Stimulated activated CD4-positive, alpha-beta T cell treated with anti-CD3 and anti-CD28 coated beads, Interleukin-15, amount 100 ng/mL, for 24 hours (primary cell): ENCODE data around the gene PAK1.
"Not testable (repeated sequence)": the region's sequence is repeated elsewhere in the genome, so short reads cannot be mapped to it uniquely, and the experiment has no call there.

Experiments
- DNase-seq: peaks from one replicate; pipeline ENCODE4 v3.0.0-alpha.2; 2020

PAK1 gene

DNA sequence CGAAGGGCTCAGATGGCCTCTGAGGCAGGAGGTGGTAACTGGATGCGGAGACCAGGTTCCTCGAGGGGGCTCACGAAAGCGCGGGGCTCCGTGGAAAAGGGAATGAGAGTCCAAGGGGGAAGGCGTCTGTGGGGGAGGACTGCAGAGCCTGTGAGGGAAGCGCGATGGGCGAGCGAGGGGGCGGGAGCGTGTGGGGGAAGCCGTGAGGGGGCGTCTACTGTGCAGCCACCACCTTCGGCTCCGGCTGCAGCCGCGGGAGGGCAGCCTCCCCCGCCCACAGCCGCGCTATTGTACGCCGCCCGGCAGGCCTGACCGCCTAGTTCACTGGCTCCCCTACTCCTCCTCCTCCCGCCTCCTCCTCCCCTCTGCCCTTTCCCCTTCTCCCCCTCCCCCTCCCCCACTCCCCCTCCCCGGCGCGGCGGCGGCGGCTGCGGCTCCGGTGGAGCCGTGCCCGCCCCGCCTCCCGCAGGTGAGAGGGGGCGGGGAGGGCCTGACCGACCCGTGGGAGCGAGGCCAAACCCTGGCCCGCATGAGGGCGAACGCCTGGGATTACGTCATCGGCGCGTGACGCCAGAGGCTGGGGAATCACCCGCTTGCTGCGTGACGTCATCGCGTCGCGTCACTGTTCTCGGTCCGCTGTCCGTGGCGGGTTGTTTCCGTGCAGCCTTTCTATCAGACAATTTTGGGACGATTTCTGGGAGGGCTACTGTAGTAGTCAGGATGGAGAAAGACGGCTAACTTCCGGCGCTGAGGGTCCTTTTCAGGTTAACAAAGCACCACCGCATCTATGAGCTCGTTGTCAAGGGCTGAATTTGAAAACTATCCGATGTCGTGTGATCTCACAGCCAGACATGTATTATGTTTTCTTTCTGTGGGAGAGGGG lies at the start of gene PAK1:
TSS of gene PAK1 (minus strand) at position 294 of the 883 bp plus-strand sequence. CDS start 81,574 bp downstream, outside the sequence.
- DNase-seq = peak; percentile 87

DNA sequence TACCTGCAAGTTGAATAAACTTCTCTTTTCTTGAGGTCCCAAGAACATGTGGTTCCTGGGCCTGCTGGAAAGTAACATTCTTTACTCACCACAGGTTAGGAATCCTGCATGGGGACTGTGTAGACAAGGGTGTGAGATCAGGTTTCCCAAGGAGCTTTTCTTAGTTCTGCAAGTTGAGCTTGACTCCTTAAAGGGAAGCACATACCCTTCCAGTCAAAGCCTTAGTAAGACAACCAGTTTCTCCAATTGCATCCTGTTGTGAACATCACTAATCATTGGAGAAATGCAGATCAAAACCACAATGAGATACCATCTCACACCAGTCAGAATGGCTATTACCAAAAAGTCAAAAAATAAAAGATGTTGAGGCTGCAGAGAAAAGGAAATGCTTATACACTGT lies 48.3 kb upstream of the PAK1 start:
- no peak for DNase-seq

DNA sequence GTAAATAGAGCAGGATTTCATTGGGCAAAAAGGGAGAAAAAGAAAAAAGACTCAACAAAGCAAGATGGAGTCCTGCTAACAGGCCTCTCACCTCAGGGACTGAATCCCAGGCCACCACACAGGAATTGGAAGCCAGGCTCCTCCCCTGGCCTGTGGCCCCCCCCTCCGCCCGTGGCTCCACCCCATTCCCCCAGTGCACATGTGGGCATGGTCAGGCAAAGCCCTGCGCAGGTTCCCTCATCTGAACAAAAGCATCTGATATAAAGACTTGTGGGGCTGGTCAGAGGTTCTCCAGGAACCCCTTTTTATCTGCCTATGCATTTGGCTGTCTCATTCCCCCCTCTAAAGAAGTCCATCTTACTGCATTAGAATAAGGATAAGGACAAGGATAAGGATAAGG lies 46.0 kb upstream of the PAK1 start:
- DNase-seq = no peak

DNA sequence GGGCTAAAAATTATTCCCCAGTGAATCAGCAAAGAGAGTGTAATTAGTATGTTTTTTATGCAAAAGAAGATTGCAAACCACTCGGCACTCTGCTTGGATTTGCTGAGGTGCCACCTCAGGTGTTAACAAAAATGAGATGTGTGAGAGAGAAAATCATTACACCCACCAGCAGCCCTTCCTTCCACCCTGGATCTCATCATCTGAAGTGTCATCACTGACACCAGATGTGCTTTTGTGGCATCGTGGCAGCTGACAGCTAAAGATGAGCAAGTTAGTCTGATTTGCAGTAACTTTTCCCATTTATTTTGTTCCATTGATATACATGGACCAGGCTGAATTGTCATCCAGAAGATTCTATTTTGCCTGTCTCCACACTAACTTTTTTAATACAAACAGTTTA lies 44.6 kb upstream of the PAK1 start:
- no peak for DNase-seq

DNA sequence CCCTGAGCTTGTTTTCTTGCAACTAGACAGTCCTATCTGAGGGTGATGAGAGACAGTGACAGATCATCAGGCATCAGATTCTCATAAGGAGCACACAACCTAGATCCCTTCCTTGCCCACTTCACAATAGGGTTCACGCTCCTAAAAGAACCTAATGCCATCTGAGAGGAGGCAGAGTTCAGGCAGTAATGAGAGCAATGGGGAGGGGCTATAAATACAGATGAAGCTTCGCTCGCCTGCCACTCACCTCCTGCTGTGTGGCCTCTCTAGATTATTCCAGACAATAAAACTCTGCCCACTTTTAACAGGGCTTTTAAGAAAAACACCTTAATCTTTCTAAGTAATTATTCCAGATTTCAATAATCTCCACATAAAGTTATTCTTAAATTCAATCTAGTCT lies 43.9 kb upstream of the PAK1 start:
- no peak for DNase-seq

DNA sequence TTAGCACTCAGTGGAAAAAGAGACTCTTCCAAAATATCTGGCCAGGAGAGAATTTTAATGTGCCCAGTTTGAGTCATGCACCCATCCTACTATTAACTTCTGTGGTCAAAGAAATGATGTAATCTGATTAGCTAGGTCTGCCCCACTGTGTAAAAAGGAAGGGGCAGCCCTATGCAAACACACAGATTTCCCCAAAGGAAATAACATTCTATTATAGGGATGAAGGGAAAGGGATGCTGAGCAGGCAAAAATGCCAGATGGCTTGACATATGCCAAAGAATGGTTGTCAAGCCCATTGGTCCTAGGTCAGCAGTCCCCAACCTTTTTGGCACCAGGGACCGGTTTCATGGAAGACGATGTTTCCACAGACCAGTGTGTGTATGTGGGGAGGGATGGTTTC lies 43.3 kb upstream of the PAK1 start:
- DNase-seq = no peak

DNA sequence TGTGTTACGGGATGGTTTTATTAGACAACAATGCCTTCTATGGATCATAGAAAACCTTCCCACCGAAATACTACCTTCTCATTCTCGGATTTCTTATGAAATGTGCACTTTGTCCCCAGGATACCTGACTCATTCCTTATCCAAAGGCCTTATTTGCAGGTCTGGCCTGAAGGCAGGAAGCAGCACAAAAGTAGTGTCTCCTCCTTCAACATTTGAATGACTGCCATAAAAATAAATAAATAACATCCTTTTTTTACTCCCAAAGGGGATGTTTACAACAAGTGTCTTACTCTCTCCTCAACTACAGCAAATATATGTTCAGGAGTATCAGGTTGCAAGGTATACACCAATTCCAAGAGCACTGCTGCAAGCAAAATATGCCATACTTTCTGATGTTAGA lies 41.6 kb upstream of the PAK1 start:
- no peak for DNase-seq

DNA sequence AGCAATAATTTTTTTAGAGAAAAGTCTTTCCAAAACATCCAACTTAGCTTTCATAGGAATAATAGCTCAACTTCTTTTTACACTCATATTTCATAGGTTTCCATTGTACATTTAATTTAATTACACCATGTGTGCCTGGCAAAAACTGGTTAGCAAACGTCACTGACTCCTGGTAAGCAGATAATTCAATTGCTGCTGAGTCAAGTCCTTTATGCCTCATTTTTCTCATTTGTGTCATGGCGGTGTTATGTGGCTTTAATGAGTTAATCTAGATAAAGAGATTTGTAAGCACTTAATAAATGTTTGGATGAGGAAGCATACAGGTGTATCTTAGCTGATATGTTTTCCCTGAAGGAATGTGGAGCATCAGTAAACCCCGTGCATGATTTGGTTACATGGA lies 41.2 kb upstream of the PAK1 start:
- DNase-seq = no peak

DNA sequence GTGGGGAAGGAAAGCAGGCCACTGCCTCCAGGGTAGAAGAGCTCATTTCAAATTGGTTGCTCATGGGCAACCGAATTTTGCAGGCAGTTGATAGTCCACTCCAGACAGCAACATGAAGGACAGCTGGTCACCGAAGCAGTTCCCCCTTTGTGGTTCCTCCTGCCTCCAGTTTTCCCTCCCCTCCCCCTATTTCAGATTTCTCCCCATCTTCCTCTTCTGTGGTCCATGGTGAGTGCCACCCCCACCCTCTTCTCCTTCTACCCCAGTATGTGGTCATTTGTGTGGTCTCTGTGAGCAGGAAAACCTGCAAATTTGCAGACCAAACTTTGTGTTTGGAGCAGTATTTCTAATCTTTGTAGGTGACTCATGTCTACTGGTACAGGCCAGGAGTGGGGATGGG lies 38.2 kb upstream of the PAK1 start:
- no peak for DNase-seq

DNA sequence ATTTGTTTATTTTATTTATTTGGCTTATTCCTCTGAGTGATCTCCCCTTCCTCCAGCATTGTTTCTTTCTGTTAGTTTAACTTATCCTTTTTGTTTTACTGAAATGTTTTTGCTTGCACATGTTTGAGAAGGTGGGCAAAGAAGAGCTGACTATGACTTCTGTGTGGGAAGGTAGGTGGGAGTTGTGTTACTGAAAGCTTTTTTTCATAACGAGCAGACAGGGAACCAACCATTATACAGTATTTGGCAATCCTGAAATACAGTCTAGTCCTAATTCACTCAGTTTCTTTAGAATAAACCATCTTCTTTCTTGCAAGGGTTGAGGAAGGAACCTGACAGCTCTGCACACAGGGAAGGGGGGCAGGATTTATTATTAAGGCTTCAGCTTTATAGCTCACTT lies 37.0 kb upstream of the PAK1 start:
- DNase-seq = no peak

DNA sequence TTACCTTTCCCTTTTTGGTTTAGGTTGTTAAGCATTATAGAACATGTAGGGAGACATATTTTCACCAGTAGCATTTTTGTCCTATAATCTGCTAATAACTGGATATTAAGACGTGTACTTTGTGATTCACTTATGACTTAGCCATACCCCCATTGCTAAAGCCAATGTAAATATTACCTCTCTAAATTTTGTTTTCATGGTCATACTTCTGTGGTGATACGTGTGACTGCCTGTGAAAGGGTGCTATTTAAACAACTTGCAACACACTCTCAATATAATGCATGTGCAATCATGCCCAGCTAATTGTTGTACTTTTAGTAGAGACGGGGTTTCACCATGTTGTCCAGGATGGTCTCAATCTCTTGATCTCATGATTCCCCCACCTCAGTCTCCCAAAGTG lies 36.2 kb upstream of the PAK1 start:
- no peak for DNase-seq

DNA sequence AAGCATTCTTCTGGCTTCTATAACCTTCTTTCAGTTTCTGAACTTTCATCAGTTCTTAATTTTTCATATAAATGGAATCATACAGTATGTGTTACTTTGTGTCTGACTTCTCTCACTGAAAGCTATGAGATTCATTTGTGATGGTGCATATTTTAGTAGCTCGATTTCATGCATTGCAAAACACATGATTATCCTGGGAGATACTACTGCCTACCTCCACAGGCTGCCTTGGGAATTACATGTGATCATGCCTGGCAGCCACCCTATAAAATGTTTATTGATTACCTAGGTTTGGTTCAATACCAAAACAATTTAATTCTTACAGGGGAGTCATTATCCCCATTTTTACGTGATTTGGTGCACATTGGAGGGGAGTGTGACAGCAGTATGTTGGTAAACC lies 34.1 kb upstream of the PAK1 start:
- DNase-seq = no peak

DNA sequence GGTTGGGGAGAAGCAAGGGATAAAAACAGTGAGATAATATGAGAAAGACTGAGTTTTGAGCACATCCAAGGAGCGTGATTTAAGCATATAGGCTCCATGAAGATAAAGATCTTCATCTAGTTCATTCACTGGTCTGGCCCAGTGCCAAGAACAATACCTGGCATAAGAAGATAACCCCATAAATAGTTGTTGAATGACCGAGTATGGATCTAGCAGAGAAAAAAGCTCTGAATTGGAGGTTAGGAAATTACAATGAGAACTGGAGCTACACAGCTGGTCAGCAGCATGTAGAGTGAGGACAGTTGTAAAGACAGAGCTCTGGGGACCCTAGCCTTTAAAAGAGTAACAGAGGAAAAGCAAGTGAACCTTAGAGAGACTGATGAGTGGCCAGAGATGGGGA lies 33.0 kb upstream of the PAK1 start:
- DNase-seq = no peak

DNA sequence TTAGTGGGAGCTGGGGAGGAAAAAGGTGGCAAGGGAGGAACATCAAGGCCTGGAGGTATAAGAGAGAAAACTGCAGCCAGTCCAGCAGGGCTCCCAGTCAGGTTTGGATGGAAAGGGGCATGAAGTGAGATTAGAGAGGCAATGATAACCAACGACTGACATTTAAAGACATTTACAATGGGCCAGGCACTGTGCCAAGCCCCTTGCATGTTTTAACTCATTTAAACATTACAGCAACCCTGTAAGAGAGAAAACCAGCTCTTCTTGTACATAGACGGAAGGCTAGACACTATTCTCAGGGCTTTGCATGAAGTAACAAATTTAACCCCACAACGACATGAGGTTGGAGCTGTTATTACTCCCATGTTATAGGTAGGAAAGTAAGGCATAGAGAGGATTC lies 32.1 kb upstream of the PAK1 start:
- no peak for DNase-seq

DNA sequence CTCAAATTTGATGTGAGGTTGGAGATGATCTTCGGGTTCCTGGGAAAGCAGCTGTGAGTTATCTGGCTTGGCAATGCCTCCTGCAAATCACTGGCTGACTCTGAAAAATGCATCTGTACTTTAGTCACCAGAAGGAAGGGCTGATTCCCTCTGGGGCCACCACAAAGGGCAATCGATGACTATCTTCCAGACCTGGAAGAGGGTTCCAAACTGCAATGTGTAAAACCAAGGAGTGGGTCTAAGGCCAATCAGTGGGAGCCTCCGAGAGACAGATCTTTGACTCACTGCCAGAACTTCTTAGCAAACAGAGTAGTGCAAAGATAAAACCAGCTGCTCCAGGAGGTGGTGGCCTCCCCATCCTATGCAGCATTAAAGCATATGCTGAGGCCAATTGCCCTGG lies 29.1 kb upstream of the PAK1 start:
- no peak for DNase-seq

DNA sequence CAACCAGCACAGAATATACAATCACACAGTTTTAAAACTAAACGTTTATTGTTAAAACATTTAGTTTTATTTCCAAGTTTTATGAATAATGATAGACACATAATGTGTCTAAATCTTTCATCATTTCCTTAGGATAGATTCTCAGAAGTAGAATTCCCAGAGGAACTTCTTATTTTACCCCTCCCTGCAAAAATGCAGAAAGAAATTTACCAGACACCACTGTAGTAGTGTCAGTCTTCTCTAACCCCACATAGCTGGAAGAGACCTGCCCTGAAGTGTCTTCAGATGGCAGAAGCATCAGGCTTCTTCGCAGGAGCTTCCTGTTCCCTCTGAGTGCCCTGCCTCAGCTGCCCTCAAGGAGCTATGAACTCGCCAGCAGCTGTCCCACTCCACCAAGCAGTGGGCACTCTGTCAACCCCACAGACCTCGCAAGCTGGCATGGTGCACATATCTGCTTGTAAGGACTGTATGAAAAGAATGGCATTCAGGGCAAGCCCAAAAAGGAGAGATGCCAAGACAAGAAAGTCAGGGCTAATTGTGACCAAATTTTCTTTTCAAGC lies 28.5 kb upstream of the PAK1 start:
- DNase-seq = no peak

DNA sequence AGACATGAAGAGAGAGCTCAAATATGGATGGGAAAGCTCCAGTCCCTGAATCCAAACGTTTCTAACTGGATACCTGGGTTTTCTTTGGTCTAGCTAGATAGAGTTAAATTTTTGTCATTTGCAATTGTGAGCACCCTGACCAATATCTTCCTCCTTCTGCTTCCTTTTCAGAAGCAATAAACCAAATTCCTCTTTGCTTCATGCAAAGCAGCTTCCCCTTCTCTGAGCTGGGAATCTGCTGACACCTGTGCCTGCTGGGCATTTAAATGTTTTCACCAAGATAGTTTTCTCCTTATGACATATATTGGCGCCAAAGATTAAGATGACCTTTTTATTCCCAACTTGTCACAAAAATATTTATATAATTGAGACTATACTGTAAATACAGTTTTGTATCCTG lies 27.9 kb upstream of the PAK1 start:
- DNase-seq = no peak

DNA sequence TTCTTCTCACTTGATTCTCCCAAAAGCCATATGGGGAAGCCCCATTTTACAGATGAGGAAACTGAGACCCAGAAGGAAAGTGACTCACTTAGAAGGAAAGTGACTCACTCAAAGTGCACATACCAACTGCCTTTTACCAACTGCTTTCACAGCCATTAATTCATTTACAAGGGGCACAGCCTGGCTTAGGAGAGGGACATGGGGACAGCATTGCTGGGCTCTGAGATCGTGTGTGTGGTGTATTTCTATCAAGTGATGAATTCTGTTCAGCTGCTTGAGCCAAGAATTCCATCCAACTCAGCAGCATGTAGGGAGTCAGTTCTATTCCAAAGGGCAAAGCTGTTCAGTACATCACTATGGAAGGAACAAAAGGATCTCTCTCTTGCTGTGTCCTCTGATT lies 23.5 kb upstream of the PAK1 start:
- DNase-seq = no peak

DNA sequence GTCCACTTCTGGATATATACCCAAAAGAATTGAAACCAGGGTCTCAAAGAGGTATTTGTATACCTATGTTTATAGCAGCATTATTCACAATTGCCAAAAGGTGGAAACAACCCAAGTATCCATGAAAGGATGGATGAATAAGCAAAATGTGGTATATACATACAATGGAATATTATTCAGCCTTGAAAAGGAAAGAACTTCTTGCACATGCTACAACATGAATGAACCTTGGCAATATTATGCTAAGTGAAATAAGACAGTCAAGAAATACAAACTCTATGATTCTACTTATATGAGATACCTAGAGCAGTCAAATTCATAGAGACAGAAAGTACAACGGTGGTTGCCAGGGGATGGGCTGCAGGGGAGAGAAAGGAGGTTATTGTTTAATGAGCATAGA lies 21.6 kb upstream of the PAK1 start:
- DNase-seq = no peak

DNA sequence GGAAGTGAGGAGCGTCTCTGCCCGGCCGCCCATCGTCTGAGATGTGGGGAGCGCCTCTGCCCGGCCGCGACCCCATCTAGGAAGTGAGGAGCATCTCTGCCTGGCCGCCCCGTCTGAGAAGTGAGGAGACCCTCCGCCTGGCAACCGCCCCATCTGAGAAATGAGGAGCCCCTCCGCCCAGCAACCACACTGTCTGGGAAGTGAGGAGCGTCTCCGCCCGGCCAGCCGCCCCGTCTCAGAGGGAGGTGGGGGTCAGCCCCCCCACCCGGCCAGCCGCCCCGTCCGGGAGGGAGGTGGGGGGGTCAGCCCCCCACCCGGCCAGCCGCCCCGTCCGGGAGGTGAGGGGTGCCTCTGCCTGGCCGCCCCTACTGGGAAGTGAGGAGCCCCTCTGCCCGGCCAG lies 16.1 kb upstream of the PAK1 start:
- DNase-seq = not testable (repeated sequence)

DNA sequence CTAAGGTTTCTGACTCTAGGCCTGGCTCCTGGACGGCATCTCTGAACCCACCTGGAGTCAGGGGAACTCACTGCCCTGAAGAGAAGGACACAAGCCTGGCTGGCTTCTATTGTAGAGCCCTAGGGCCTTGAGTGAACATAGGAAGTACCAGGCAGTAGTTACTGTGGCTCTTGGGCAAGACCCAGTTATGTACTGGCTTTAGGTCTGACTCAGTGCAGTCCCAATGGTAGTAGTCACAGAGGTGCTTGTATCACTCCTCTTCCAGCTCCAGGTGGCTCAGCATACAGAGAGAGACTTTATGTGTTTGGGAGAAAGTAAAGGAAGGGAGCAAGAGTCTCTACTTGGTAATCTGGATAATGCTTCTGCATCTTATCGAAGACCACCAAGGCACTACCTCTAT lies 13.9 kb upstream of the PAK1 start:
- DNase-seq = no peak

DNA sequence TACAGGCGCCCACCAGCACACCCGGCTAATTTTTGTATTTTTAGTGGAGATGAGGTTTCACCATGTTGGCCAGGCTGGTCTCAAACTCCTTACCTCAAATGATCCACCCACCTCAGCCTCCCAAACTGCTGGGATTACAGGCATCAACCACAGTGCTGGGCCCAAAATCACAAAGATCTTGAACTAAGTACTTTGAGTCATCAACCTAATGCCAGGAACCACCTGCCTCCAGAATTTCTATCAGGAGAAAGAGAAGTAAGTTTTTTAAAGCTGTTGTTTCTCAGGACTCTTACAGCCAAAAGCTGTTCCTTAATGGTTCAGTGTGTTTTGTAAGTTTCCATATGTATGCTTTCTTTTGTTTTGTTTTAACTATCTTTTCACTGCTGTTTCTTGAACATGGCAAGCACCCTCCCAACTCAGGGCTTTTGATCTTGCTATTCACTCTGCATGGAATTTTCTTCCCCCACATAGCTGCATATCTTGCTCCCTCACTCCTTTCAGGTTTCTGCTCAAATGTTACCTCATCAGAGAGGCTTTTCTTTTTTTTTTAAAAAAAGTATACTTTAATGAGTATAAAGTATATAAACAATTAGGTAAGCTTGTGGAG lies 6.0 kb upstream of the PAK1 start:
- DNase-seq = no peak

DNA sequence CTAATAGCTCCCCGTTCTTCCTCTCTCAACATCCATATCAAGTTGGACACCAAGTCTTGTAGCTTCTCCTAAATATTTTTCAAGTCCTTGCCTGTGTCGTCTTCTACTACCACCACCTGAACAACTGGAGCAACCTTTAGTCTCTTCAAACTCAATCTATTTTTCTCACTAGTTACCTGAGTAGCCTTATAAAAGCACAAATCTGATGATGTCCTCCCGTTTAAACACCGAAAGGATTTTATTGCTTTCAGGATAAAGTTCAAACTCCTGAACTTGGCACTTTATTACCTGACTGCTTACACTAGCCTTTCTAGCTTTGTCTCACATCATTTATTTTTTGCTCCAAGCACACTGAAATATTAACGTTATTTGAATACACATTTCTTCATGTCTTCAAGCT lies 1.3 kb upstream of the PAK1 start:
- DNase-seq = no peak

DNA sequence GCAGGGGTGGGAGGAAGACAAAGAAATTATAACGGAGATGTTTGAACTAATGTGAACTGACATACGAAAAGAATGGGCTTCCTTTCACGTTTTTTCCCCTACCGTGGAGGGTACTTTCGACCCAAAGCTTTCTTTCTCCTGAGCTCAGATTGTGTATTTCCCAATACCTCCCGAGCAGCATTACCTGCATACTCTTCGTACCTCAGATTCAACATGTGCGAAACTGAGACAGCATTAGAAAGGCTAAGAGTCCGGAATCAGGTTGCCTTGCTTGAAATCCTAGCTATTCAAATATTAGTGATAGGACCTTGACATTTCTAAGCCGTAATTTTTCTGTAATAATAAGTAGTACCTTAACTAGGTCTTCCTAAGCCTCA lies 778 bp upstream of the PAK1 start:
- no peak for DNase-seq
